NB4 (cell line): ENCODE results near the gene ADGRG2.

Experiments used
- CTCF ChIP-seq: IDR thresholded peaks from one replicate; pipeline ENCODE4 v1.5.1; 2012; ENCODE audit warnings: low read depth, low read length
- MAX ChIP-seq: IDR thresholded peaks from 2 replicates; pipeline ENCODE4 v1.6.1; 2011; ENCODE audit warnings: low read depth, low read length
- MYC ChIP-seq: IDR thresholded peaks from 2 replicates; pipeline ENCODE4 v1.6.1; 2011; ENCODE audit warnings: low read depth, low read length
- POLR2A ChIP-seq: IDR thresholded peaks from 2 replicates; pipeline ENCODE4 v1.6.1; 2011; ENCODE audit warnings: mild to moderate bottlenecking; ENCODE audit not compliant: insufficient read length; ENCODE audit errors: extremely low read depth

- no peak for TF ChIP-seq CTCF
- no peak for TF ChIP-seq POLR2A
- TF ChIP-seq MAX = no peak
- no peak for TF ChIP-seq MYC
Observed at GRCh38 chrX:18946611-18947010, 175.7 kb downstream of the ADGRG2 start.
